Panc1 (cell line): Measurements from ENCODE around the gene GALNT9.

Source experiments
- POLR2AphosphoS5 ChIP-seq: IDR thresholded peaks from 2 replicates; pipeline ENCODE4 v1.6.1; 2012; ENCODE audit warnings: mild to moderate bottlenecking, low read depth, low read length, moderate library complexity
- SIN3A ChIP-seq: IDR thresholded peaks from 2 replicates; pipeline ENCODE4 v1.6.1; 2012; ENCODE audit warnings: low read depth, mild to moderate bottlenecking, low read length, moderate library complexity, borderline replicate concordance; ENCODE audit not compliant: insufficient read depth
- TF ChIP-seq, protein P1 (sequence below): fragments of 450-650 bp; IDR thresholded peaks from 2 replicates; pipeline ENCODE4 v1.5.1; 2017; ENCODE audit warnings: mild to moderate bottlenecking

DNA sequence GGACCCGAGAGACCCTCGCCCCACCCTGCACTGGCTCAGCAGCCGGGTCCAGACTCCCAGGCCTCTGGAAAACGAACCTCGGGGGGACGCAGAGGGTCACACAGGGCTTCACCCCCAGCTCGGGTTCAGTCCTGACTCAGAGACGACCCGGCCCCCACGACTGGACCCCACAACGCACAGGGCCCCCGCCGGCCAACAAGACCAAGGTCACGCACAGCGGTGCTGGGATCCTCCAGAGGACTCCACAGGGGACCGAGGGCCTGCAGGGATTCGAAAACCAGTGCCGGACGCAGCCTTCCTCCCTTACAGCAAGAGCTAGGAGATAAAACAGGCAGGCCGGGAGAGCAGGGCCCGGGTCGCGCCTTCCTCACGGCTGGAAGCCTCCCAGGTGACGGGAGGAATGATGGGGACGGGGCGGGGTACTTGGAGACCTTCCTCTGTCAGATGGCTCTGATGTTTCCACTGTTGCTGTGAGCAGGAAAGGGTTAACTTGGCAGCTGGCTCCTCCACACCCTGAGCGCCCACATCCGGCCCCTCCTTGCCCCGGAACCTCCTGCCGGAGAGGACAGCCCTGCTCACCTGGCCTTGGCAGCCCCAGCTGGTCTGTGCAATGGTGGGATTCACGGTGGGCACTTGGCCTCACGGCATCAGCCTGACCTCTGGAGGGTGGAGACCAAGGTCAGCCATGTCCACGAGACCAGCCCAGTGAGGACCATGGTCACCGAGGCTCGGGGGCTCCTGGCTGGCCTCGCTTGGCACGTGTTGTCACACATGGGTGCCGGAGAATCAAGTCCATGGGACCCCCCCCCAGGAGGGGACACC is 46.2 kb downstream of the GALNT9 start:
- TF ChIP-seq, protein P1, sequence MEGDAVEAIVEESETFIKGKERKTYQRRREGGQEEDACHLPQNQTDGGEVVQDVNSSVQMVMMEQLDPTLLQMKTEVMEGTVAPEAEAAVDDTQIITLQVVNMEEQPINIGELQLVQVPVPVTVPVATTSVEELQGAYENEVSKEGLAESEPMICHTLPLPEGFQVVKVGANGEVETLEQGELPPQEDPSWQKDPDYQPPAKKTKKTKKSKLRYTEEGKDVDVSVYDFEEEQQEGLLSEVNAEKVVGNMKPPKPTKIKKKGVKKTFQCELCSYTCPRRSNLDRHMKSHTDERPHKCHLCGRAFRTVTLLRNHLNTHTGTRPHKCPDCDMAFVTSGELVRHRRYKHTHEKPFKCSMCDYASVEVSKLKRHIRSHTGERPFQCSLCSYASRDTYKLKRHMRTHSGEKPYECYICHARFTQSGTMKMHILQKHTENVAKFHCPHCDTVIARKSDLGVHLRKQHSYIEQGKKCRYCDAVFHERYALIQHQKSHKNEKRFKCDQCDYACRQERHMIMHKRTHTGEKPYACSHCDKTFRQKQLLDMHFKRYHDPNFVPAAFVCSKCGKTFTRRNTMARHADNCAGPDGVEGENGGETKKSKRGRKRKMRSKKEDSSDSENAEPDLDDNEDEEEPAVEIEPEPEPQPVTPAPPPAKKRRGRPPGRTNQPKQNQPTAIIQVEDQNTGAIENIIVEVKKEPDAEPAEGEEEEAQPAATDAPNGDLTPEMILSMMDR: no peak
- TF ChIP-seq POLR2AphosphoS5 (no peak), SIN3A (no peak)
